Ishikawa (cell line): ENCODE measurements around the gene CCSAP.

Experiments used
- CEBPB ChIP-seq: IDR thresholded peaks from 2 replicates; pipeline ENCODE4 v1.6.1; 2012
- CREB1 ChIP-seq: IDR thresholded peaks from 2 replicates; pipeline ENCODE4 v1.6.1; 2012; ENCODE audit warnings: low read depth
- EGR1 ChIP-seq: IDR thresholded peaks from 2 replicates; pipeline ENCODE4 v1.6.1; 2012
- EP300 ChIP-seq: IDR thresholded peaks from 2 replicates; pipeline ENCODE4 v1.6.1; 2012; ENCODE audit warnings: borderline replicate concordance
- FOXM1 ChIP-seq: IDR thresholded peaks from 2 replicates; pipeline ENCODE4 v1.6.1; 2012; ENCODE audit warnings: low read depth, borderline replicate concordance
- MAX ChIP-seq: IDR thresholded peaks from 2 replicates; pipeline ENCODE4 v1.6.1; 2012
- NFIC ChIP-seq: IDR thresholded peaks from 2 replicates; pipeline ENCODE4 v1.6.1; 2012
- RAD21 ChIP-seq: IDR thresholded peaks from 2 replicates; pipeline ENCODE4 v1.6.1; 2012; ENCODE audit warnings: low read depth
- REST ChIP-seq: IDR thresholded peaks from 2 replicates; pipeline ENCODE4 v1.6.1; 2012; ENCODE audit warnings: low read depth, mild to moderate bottlenecking
- TAF1 ChIP-seq: IDR thresholded peaks from 2 replicates; pipeline ENCODE4 v1.6.1; 2012; ENCODE audit warnings: low read depth, mild to moderate bottlenecking
- TCF12 ChIP-seq: IDR thresholded peaks from 2 replicates; pipeline ENCODE4 v1.6.1; 2012; ENCODE audit warnings: low read depth
- TEAD4 ChIP-seq: IDR thresholded peaks from 2 replicates; pipeline ENCODE4 v1.6.1; 2012
- USF1 ChIP-seq: IDR thresholded peaks from 2 replicates; pipeline ENCODE4 v1.6.1; 2012
- YY1 ChIP-seq: IDR thresholded peaks from 2 replicates; pipeline ENCODE4 v1.6.1; 2012; ENCODE audit warnings: low read depth
- ZBTB7A ChIP-seq: IDR thresholded peaks from 2 replicates; pipeline ENCODE4 v1.6.1; 2012; ENCODE audit warnings: low read depth

CCSAP gene

GRCh38 chr1:229383188-229383587, 40.3 kb upstream of the CCSAP start:
- TF ChIP-seq ZBTB7A, result no peak
- no peak for TF ChIP-seq CREB1
- no peak for TF ChIP-seq CEBPB
- TF ChIP-seq NFIC, result no peak
- TF ChIP-seq EGR1, result no peak
- no peak for TF ChIP-seq YY1
- no peak for TF ChIP-seq FOXM1
- no peak for TF ChIP-seq EP300
- no peak for TF ChIP-seq TCF12
- TF ChIP-seq USF1, result no peak
- no peak for TF ChIP-seq TAF1
- TF ChIP-seq RAD21, result no peak
- no peak for TF ChIP-seq REST
- TF ChIP-seq TEAD4, result no peak
- no peak for TF ChIP-seq MAX

GRCh38 chr1:229381234-229381633, 38.4 kb upstream of the CCSAP start:
- TF ChIP-seq MAX (no peak), EGR1 (no peak), NFIC (no peak), USF1 (no peak), YY1 (no peak), RAD21 (no peak), REST (no peak)

GRCh38 chr1:229380536-229381160, 37.8 kb upstream of the CCSAP start:
- TF ChIP-seq YY1 (no peak), EGR1 (no peak), CREB1 (no peak), TAF1 (no peak), REST (no peak), MAX (no peak), RAD21 (no peak), TEAD4 (no peak), ZBTB7A (no peak), NFIC (no peak), USF1 (no peak), TCF12 (no peak)

- no peak for TF ChIP-seq YY1
- no peak for TF ChIP-seq FOXM1
- no peak for TF ChIP-seq TEAD4
- TF ChIP-seq EP300, result no peak
- no peak for TF ChIP-seq NFIC
- no peak for TF ChIP-seq TAF1
- no peak for TF ChIP-seq EGR1
- TF ChIP-seq TCF12, result no peak
- no peak for TF ChIP-seq RAD21
- TF ChIP-seq CREB1, result no peak
- no peak for TF ChIP-seq ZBTB7A
- no peak for TF ChIP-seq MAX
- no peak for TF ChIP-seq CEBPB
- no peak for TF ChIP-seq USF1
- TF ChIP-seq REST, result no peak
Observed at GRCh38 chr1:229379846-229380245, 37.0 kb upstream of the CCSAP start.
